Activated T-cell treated with anti-CD3 and anti-CD28 coated beads, Interleukin-2, amount 50 U/mL, for 24 hours (primary cell): ENCODE results near the gene KCNQ1OT1.

ENCODE experiments used
- DNase-seq: peaks from one replicate; pipeline ENCODE4 v3.0.0-alpha.2; 2020
- H3K27ac Mint-ChIP-seq: 2 replicates; pipeline ENCODE4 v1.8.0; 2020; ENCODE audit warnings: mild to moderate bottlenecking, mixed read lengths
- H3K27me3 Mint-ChIP-seq: 2 replicates; pipeline ENCODE4 v1.8.0; 2020; ENCODE audit warnings: mixed read lengths
- H3K36me3 Mint-ChIP-seq: 2 replicates; pipeline ENCODE4 v1.8.0; 2020; ENCODE audit warnings: low read depth, mixed read lengths
- H3K4me1 Mint-ChIP-seq: 2 replicates; pipeline ENCODE4 v1.8.0; 2020; ENCODE audit warnings: low read depth, mixed read lengths
- H3K4me3 Mint-ChIP-seq: 2 replicates; pipeline ENCODE4 v1.8.0; 2020; ENCODE audit warnings: mild to moderate bottlenecking, moderate library complexity, mixed read lengths
- H3K9me3 Mint-ChIP-seq: 2 replicates; pipeline ENCODE4 v1.8.0; 2020; ENCODE audit warnings: mixed read lengths

The KCNQ1OT1 gene

DNA sequence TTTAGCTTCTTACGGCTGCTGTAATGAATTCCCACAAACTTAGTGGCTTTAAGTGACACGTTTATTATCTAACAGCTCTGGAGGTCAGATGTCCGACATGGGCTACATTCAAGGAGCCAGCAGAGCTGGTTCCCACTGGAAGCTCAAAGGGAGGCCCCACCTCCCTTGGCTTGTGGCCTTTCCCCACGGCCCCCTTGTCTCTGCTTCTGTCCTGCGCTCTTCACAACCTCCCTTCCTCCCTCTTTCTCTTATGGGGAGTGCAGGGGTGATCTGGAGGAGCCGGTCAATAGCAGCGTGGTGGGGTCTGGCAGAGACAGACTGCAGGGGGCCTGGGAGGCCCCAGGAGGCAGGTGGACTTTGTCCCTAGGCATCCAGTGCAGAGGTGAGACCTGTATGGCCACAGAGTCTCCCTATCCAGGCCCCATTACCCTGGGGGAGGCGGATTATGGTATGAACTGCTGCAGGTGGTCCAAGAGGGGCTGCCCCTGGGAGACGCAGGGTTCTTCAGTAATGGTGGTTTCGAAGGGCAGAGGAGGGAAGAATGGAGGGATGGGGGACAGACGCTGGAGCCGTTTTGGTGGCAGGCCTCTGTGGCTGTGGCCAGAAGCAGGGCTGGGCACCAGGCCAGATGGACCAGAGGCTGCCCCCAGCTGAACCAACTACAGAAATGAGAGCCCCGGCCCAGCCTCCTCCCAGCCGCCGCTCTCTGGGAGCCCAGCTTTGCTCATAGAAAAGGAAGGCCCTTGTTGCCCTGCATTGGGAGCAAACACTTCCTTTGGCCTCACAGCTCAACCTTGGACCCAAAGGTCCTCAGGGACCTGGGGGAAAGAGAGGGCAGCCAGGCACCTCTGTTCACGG is 30.7 kb upstream of the KCNQ1OT1 start:
- DNase-seq: no peak
- no peaks in the 10 kb centered on the region for H3K4me1 Mint-ChIP-seq
- H3K27ac Mint-ChIP-seq: no peak overlapping the region
- H3K36me3 Mint-ChIP-seq: no peaks in the 10 kb centered on the region
- H3K4me3 Mint-ChIP-seq: no peak overlapping the region
- no peaks in the 10 kb centered on the region for H3K9me3 Mint-ChIP-seq
- H3K27me3 Mint-ChIP-seq: no peaks in the 10 kb centered on the region

DNA sequence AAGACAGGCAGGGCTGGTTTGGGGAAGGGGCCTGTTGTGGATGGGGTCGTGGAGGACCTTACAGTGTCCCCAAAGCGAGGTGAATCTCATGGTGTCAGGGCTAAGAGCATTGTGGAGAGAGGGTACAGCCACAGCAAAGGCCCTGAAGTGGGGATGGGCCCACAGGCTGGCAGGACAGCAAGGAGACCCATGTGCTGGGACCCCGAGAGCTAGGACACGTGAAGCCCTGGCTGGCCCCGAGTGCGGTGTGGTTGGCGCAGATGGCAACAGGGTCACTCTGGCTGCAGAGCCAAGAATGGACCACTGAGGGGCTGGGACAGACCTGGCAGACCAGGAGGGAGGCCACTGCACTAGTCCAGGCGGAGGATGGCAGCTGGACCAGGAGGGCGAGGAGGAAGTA is 30.0 kb upstream of the KCNQ1OT1 start:
- no peak for DNase-seq
- H3K4me3 Mint-ChIP-seq: no peak overlapping the region
- no peaks in the 10 kb centered on the region for H3K36me3 Mint-ChIP-seq
- no peaks in the 10 kb centered on the region for H3K27me3 Mint-ChIP-seq
- H3K9me3 Mint-ChIP-seq: no peaks in the 10 kb centered on the region
- H3K4me1 Mint-ChIP-seq: no peaks in the 10 kb centered on the region
- no peak overlapping the region for H3K27ac Mint-ChIP-seq

DNA sequence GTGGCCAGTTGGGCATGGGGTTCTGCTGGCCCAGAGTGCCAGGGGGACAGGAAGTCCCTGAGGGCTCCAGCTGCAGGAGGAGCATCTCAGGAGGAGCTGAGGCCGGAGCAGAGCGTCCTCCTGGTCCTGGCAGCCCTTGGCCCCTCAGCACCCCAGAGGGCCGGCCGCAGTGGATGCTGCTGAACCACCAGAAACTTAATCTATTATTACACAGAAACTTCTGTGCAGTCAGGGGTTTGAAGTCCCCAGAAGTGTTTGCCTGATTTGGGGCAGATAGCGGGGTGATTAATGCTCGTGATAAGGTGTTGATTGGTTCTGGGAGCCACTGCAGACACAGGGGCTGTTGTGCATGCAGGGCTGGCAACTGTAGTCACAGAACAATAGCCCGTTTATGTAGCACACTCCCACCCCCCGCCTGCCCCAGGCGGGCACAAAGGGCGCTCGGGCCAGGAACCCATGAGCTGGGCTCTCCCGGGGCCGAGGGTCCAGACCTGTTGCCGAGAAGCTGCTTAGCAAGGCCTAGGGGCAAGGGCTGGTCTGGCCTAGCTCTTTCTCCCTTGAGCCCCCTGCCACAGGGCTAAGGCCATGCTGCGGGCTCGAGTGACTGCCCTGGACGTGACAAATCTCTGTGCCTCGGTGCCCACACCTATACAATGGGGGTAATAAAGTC is 29.0 kb upstream of the KCNQ1OT1 start:
- no peaks in the 10 kb centered on the region for H3K4me1 Mint-ChIP-seq
- no peaks in the 10 kb centered on the region for H3K9me3 Mint-ChIP-seq
- no peak for DNase-seq
- no peaks in the 10 kb centered on the region for H3K36me3 Mint-ChIP-seq
- H3K4me3 Mint-ChIP-seq: no peak overlapping the region
- no peak overlapping the region for H3K27ac Mint-ChIP-seq
- H3K27me3 Mint-ChIP-seq: no peaks in the 10 kb centered on the region

DNA sequence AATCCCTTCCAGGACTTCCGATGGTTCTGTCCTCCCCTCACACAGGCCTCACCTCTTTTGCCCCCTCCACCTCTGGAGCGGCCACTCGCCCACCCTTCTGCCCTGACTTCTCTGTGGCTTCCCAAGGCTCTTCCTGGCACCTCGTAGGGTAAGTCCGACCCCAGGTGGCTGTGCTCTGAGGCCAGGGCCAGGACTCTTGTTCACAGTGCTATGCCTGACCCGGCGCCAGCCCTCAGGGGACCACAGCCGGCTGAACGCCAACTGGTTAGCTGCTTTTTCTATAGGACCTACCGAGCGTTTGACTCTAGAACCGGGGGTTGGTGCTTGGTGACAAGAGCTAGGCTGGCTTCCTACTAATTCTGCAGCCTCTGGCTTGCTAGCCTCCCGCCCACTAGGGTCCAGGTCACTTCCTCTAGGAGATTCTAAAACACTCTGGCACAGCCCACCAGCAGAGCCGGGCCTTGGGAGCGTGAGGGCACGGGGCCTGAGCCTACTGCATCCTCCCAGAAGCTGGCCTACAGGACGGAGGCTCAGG is 28.4 kb upstream of the KCNQ1OT1 start:
- DNase-seq: no peak
- Mint-ChIP-seq H3K27me3 (no peaks in the 10 kb centered on the region), H3K9me3 (no peaks in the 10 kb centered on the region), H3K27ac (no peak overlapping the region), H3K4me3 (no peak overlapping the region), H3K4me1 (no peaks in the 10 kb centered on the region), H3K36me3 (no peaks in the 10 kb centered on the region)

DNA sequence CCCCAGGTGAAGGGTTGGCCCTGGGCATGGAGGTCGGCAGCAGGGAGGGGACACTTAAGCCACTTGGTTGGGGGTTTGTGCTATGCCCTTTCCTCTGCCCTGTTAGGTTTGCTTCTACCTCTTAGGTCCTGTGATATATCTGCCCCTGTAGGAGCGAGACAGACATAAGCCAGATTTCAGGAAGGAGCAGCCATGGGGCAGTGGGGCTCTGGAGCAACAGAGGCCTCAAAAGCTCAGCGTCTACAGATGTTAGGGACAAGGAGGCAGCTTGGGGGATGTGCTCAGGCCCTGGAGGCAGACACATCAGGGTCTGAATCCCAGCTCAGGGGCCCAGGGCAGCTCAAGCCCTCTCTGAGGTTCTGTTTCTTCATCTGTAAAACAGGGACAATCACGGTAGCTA is 27.2 kb upstream of the KCNQ1OT1 start:
- H3K9me3 Mint-ChIP-seq: no peaks in the 10 kb centered on the region
- H3K27me3 Mint-ChIP-seq: no peaks in the 10 kb centered on the region
- no peaks in the 10 kb centered on the region for H3K4me1 Mint-ChIP-seq
- DNase-seq: no peak
- H3K4me3 Mint-ChIP-seq: no peak overlapping the region
- no peaks in the 10 kb centered on the region for H3K36me3 Mint-ChIP-seq
- H3K27ac Mint-ChIP-seq: no peak overlapping the region

DNA sequence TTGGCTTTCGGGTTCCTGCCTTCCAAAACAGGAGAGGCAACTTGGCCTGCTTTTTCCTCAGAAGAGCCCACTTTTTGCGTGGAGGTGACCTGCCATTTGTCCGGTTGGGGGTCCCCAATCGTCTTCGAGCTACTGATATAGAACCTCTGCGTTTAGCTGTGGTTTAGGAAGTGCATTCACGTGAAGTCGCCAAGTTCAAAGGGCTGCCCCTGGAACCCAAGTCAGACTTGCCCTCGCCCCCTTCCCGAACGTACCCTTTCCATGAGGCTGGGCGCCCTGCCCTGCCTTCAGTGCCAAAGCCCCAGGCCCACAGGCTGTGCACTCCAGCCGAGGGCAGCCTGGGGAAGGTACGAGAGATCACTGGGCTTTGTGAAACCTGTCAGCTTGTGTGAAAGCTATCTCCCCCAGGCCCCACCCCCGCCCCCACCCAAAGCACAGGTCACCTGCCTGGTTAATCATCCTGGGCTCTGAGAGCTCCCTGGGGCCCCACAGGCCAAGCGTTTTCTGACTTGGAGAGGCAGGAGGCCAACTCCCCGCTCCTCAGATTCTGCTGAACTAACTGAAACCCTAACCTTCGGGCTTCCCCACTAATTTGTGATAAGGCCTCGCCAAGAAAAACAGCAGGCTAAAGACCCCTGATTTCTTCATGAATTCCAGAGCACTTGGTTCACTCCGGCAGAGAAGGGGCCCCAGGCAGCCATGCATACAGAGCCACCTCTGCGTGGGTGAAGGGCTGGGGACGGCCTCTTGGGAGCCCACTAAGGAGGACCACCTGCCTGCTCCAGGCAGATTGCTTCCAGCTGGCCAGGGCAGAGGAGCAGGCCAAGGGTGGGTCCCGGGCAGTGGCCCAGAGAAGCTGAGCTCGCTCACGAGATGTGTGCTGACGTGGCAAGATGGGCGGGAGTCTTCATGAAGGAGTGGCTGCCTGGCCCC is 25.8 kb upstream of the KCNQ1OT1 start:
- Mint-ChIP-seq H3K27me3 (no peaks in the 10 kb centered on the region), H3K27ac (no peak overlapping the region), H3K36me3 (no peaks in the 10 kb centered on the region), H3K9me3 (no peaks in the 10 kb centered on the region), H3K4me3 (no peak overlapping the region), H3K4me1 (no peaks in the 10 kb centered on the region)
- no peak for DNase-seq

DNA sequence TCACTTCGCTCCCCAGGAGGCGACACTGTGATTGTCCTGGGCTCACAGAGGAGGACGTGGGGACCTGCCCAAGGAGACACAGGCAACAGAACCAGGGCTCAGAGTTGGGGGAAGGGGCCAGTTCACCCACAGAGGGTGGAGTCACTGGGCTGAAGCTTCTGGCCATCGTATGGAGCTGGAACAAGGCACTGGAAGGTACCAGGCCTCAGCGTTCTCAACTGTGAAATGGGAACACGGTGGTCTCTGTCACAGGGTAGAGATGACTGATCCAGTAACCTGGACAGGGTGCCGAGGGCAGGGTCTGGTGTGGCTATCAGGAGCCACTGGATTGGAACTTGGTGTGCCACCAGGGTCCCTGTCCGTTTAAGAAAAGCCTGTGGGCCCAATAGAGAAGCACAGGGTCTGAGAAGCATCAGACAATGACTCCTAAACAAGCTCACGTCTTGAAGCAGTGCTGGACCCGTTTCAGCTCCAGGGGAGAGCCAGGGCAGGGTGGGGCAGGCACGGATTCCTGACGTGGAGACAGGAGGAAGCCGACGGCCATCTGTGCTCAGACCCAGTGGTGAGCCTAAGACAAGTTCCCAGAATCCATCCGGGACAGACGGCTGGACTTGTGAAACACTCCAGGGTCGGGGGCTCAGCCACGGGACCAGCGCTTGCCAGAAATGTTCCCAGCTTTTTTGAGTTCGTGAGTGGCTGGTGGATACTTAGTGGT is 25.0 kb upstream of the KCNQ1OT1 start:
- DNase-seq: no peak
- no peaks in the 10 kb centered on the region for H3K27me3 Mint-ChIP-seq
- H3K36me3 Mint-ChIP-seq: no peaks in the 10 kb centered on the region
- no peak overlapping the region for H3K27ac Mint-ChIP-seq
- H3K9me3 Mint-ChIP-seq: no peaks in the 10 kb centered on the region
- no peaks in the 10 kb centered on the region for H3K4me1 Mint-ChIP-seq
- no peak overlapping the region for H3K4me3 Mint-ChIP-seq

DNA sequence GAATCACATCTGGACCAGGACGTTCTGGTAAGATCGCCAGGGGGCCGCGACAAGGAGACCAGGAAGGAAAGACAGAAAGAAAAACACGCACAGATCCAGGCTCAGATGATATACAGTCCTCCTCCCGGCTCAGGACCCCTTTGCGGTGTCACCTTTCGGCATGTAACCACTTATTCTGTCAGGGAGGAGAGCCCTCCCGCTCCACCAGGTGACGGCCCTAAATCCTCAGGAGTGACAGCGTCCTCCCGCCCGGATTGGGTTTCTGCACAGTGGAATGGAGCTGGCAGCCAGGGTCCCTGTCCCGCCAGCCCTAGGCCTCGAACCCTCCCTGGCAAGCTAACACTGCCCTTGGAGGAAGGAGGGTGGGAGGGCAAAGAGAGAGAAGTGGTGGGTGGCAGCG is 24.3 kb upstream of the KCNQ1OT1 start:
- H3K27ac Mint-ChIP-seq: no peak overlapping the region

DNA sequence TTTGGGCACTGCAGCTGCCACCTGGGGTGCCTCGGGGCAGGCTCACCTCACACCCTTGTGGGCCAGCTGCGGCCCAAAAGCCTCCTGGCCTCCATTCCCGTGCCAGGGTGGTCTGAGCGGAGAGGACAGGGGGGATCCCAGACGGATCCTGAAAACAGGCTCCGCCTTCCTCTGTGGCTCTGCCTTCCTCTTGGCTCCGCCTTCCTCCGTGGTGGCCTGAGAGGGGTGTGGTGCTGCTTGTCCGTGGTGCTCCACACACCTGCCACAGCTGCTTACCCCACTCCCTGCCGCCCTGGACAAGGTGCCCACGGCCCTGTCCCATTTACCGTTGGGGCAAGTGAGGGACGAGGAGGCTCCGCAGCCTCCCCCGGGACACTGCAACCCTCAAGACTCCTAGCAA is 23.2 kb upstream of the KCNQ1OT1 start:
- Mint-ChIP-seq H3K4me1 (no peaks in the 10 kb centered on the region), H3K9me3 (no peaks in the 10 kb centered on the region), H3K27ac (no peak overlapping the region), H3K4me3 (no peak overlapping the region), H3K27me3 (no peaks in the 10 kb centered on the region), H3K36me3 (no peaks in the 10 kb centered on the region)
- no peak for DNase-seq

More for the DNA sequence above, 24.3 kb upstream of the KCNQ1OT1 start:
- Mint-ChIP-seq H3K4me1 (no peaks in the 10 kb centered on the region), H3K27me3 (no peaks in the 10 kb centered on the region), H3K4me3 (no peak overlapping the region), H3K36me3 (no peaks in the 10 kb centered on the region), H3K9me3 (no peaks in the 10 kb centered on the region)
- no peak for DNase-seq

DNA sequence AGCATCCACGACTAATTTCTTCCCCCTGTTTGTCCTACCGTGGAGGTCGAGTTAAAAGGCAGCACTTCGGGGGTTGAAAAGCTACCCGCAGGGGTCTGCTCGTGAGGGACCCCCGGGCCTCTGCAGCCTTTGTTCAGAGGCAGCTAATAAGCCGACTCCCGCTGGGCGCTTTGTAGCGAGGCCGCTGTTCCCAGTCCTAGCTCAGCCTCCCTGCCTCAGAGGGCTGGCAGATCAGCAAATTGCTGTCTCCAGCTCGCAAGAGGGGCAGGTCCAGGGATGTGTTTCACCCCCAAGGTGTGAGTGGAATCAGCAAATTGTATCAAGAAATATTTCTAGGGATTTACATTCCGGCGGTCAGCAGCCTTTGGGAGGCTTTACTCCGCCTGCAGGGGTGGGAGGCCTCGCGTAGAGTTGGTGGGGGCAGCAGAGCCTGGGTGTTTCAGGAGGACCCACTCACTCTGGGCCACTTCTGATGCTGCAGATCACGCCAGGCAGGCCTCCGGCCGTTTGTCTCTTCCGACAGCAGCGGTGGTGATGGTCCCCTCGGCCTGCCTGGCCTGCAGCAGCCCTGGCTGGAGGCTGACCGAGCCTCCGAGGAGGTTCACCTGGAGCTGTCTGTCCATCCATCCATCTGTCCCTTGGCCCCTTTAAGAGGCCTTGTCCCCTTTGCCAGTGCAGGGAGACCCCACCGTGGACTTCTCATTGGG is 21.6 kb upstream of the KCNQ1OT1 start:
- Mint-ChIP-seq H3K4me1 (no peaks in the 10 kb centered on the region), H3K4me3 (no peak overlapping the region), H3K36me3 (no peaks in the 10 kb centered on the region), H3K27ac (no peak overlapping the region), H3K27me3 (no peaks in the 10 kb centered on the region), H3K9me3 (no peaks in the 10 kb centered on the region)
- no peak for DNase-seq

DNA sequence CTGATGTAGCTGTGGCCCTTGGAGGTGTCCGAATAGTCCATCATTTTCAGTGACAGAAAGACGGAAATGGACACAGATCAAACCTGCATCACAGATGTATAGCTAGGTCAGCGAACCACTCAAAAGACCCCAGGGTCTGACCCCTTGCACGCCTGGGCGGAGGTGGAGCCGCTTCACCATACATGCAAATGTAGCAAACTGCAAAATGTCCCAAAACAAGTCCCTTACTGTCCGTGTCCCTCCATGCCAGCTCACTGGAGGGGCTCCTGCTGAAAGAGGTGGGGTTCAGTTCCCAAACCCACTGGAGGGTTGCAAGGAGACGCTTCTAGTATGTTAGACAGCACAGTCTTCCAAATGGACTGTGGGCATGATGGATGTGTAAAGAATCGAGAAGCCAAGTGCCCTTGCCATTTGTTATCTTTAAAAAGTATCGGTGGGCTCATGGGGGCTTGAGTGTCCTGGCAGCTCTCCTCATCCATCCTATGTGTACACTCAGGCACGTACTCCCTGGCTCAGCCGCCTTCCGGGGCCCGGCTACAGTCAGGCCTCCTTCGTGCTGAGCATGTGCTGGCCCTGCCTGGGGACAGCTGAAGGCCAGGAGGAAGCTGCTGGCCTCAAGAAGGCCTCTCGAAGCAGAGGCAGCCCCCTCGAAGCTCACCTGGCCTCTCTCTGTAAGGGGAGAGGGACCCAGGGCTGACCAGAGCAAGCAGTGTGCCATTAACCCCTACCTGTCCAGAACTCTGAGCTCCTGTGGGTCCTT is 20.2 kb upstream of the KCNQ1OT1 start:
- DNase-seq: no peak
- no peaks in the 10 kb centered on the region for H3K9me3 Mint-ChIP-seq
- H3K27ac Mint-ChIP-seq: no peak overlapping the region
- H3K27me3 Mint-ChIP-seq: no peaks in the 10 kb centered on the region
- no peaks in the 10 kb centered on the region for H3K36me3 Mint-ChIP-seq
- H3K4me3 Mint-ChIP-seq: no peak overlapping the region
- no peaks in the 10 kb centered on the region for H3K4me1 Mint-ChIP-seq

DNA sequence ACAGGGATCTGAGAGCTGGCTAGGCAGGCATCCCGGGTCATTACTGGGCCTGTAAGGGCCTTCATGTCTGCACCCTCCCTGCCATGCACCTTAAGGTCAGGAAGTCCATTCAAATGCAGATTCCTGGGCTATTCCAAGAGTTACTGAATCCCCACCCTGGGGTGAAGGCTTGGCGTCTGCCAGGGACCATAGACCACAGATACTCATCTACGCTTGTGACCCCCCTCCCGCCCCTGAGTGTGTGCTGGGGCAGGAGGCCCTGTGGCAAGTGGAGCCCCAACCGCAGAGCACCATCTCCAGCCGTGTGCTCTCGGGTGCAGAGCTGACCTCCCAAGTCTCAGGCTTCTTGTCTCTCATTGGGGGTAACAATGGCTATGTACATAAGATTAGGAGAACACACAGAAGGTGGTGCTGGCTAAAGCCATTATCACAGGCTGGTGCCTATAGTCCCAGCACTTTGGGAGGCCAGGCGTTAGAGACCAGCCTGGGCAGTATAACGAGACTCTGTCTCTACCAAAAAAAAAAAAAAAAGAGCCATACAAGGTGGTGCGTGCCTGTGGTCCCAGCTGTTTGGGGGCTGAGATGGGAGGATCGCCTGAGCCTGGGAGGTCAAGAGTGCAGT is 19.1 kb upstream of the KCNQ1OT1 start:
- Mint-ChIP-seq H3K4me3 (no peak overlapping the region), H3K27ac (no peak overlapping the region), H3K36me3 (no peaks in the 10 kb centered on the region), H3K9me3 (no peaks in the 10 kb centered on the region), H3K27me3 (no peaks in the 10 kb centered on the region), H3K4me1 (no peaks in the 10 kb centered on the region)
- no peak for DNase-seq
